ENCODE results near the gene CAMSAP1. TPM values are rescaled to one million over a fixed set of nuclear protein-coding genes. Genes with fewer than 3 reads are reported as not detected.

Gene CAMSAP1
- total and polyA plus RNA-seq, 2 donors (not counting 1 experiment from before 2014, with no cell fraction given): 5.0 to 18.8 TPM

DNA sequence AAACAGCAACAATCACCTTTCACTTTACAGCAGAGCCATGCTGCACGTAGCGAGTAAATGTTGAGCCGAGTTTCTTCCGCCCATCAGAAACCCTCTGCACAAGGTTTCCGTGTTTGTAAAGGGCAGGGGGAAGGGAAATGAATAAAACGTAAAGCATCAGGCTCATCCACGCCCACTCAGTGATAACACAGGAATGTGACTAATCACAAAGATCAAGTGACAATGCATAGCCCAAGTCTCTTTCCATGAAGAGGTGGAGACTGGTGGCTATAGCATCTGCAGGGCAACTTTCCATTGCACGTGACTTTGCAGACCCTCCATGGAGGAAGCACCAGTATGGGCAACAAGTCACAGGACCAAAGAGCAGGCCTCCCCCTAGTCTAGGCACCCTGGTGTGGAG lies 56.6 kb downstream of the CAMSAP1 start:
- no peaks in the 10 kb centered on the region for H3K27me3 ChIP-seq (ENCODE audit: control insufficient read depth, insufficient read depth, low read length)
- peak in 1 of 2 donors; percentile 29 for DNase-seq (ENCODE audit: low read depth in 2 of 2)
- H3K79me2 ChIP-seq (ENCODE audit: control insufficient read depth, insufficient read depth, low read length): no peaks in the 10 kb centered on the region
- H3K36me3 ChIP-seq (ENCODE audit: control insufficient read depth, insufficient read depth, low read length): no peaks in the 10 kb centered on the region
- H3K9ac ChIP-seq (ENCODE audit: insufficient read depth, low read length): no peak overlapping the region
- no peaks in the 10 kb centered on the region for H3K4me1 ChIP-seq (ENCODE audit: control insufficient read depth, extremely low read depth, insufficient read depth, low read length)
- H3K4me3 ChIP-seq (replicated peaks in 1 of 4; ENCODE audit: control extremely low read depth in 1 of 4, insufficient read depth in 1 of 4, low read depth in 3 of 4, low read length in 4 of 4): no peak overlapping the region
- TF ChIP-seq EZH2 (IDR thresholded peaks at IDR 0.05; ENCODE audit: low read length, missing control alignments): no peak
- no peak for TF ChIP-seq CTCF (conservative IDR thresholded peaks at IDR 0.05 in 1 of 2, IDR thresholded peaks at IDR 0.05 in 1 of 2; ENCODE audit: low read depth in 1 of 2, low read length in 2 of 2)
- no peak overlapping the region for H2AFZ ChIP-seq (ENCODE audit: low read length)
- H3K9me3 ChIP-seq (ENCODE audit: control insufficient read depth, insufficient read depth, low read depth, low read length): no peaks in the 10 kb centered on the region
- no peak overlapping the region for H3K27ac ChIP-seq (ENCODE audit: insufficient read depth, low read length)
- H4K20me1 ChIP-seq (ENCODE audit: control insufficient read depth, extremely low read depth, insufficient read depth, low read length): no peaks in the 10 kb centered on the region
- H3K4me2 ChIP-seq (ENCODE audit: extremely low read depth, insufficient read depth, low read length): no peak overlapping the region

GRCh38 chr9:135849181-135849580 lies 58.2 kb downstream of the CAMSAP1 start:
- Histone ChIP-seq H3K27ac (ENCODE audit: insufficient read depth, low read length) (no peak overlapping the region), H3K9me3 (ENCODE audit: control insufficient read depth, insufficient read depth, low read depth, low read length) (no peaks in the 10 kb centered on the region), H3K4me1 (ENCODE audit: control insufficient read depth, extremely low read depth, insufficient read depth, low read length) (no peaks in the 10 kb centered on the region), H3K27me3 (ENCODE audit: control insufficient read depth, insufficient read depth, low read length) (no peaks in the 10 kb centered on the region), H3K4me3 (replicated peaks in 1 of 4; ENCODE audit: control extremely low read depth in 1 of 4, insufficient read depth in 1 of 4, low read depth in 3 of 4, low read length in 4 of 4) (no peak overlapping the region), H3K4me2 (ENCODE audit: extremely low read depth, insufficient read depth, low read length) (no peak overlapping the region), H3K79me2 (ENCODE audit: control insufficient read depth, insufficient read depth, low read length) (no peaks in the 10 kb centered on the region), H2AFZ (ENCODE audit: low read length) (no peak overlapping the region), H3K9ac (ENCODE audit: insufficient read depth, low read length) (no peak overlapping the region), H3K36me3 (ENCODE audit: control insufficient read depth, insufficient read depth, low read length) (no peaks in the 10 kb centered on the region), H4K20me1 (ENCODE audit: control insufficient read depth, extremely low read depth, insufficient read depth, low read length) (no peaks in the 10 kb centered on the region)
- TF ChIP-seq CTCF (conservative IDR thresholded peaks at IDR 0.05 in 1 of 2, IDR thresholded peaks at IDR 0.05 in 1 of 2; ENCODE audit: low read depth in 1 of 2, low read length in 2 of 2) (no peak), EZH2 (IDR thresholded peaks at IDR 0.05; ENCODE audit: low read length, missing control alignments) (no peak)
- no peak for DNase-seq (ENCODE audit: low read depth in 2 of 2)

DNA sequence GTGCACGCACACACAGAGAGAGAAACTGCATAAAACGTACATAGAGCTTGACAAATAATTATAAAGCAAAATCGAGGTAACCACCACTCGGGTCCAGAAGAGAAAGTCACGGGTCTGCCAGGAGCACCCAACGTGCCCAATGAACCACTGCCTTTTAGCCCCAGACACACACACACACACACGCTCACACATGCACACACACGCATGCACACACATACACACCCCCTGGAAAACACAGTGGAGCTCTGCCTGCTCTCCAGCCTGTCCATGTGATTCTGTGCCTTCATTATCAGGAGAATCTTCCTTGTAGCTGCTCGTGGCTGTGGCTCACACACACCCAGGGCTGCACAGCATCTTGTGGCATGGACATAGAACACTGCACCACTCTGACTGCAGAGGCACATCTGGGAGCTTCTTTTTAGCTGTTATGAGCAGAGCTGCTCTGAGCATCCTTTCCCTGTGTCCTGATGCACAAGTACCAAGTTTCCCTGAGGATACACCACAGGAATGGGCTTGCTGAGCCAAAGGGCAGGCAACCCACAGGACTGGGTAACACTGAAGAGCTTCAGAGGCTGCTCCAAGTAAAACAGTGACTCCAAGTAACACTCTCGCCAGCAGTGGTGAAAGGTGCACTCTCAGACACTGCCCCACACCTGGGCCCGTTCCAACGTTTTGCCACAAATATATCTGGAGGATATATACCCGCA lies 58.9 kb downstream of the CAMSAP1 start:
- TF ChIP-seq EZH2 (IDR thresholded peaks at IDR 0.05; ENCODE audit: low read length, missing control alignments): no peak
- TF ChIP-seq CTCF (conservative IDR thresholded peaks at IDR 0.05 in 1 of 2, IDR thresholded peaks at IDR 0.05 in 1 of 2; ENCODE audit: low read depth in 1 of 2, low read length in 2 of 2): no peak
- Histone ChIP-seq H3K79me2 (ENCODE audit: control insufficient read depth, insufficient read depth, low read length) (no peaks in the 10 kb centered on the region), H3K27ac (ENCODE audit: insufficient read depth, low read length) (no peak overlapping the region)

More for the DNA sequence above, 58.9 kb downstream of the CAMSAP1 start:
- Histone ChIP-seq H3K4me2 (ENCODE audit: extremely low read depth, insufficient read depth, low read length) (no peak overlapping the region), H4K20me1 (ENCODE audit: control insufficient read depth, extremely low read depth, insufficient read depth, low read length) (no peaks in the 10 kb centered on the region), H3K36me3 (ENCODE audit: control insufficient read depth, insufficient read depth, low read length) (no peaks in the 10 kb centered on the region), H3K4me3 (replicated peaks in 1 of 4; ENCODE audit: control extremely low read depth in 1 of 4, insufficient read depth in 1 of 4, low read depth in 3 of 4, low read length in 4 of 4) (no peak overlapping the region), H3K9me3 (ENCODE audit: control insufficient read depth, insufficient read depth, low read depth, low read length) (no peaks in the 10 kb centered on the region), H3K9ac (ENCODE audit: insufficient read depth, low read length) (no peak overlapping the region), H3K27me3 (ENCODE audit: control insufficient read depth, insufficient read depth, low read length) (no peaks in the 10 kb centered on the region), H3K4me1 (ENCODE audit: control insufficient read depth, extremely low read depth, insufficient read depth, low read length) (no peaks in the 10 kb centered on the region), H2AFZ (ENCODE audit: low read length) (no peak overlapping the region)
- no peak for DNase-seq (ENCODE audit: low read depth in 2 of 2)
